Endothelial cell of umbilical vein (primary cell): Measurements from ENCODE around the gene RGS9. TPM values are rescaled to one million over a fixed set of nuclear protein-coding genes. Genes with fewer than 3 reads are reported as not detected.

Experiments used
- BruUV-seq: library from RNA; stranded (reverse); fragments of 400-500 nt; replicated peaks from 2 replicates; lab custom pipeline; 2021; lab: Mats Ljungman, UMichigan
- CTCF ChIA-PET: fragments of 300-600, 350-600 bp; sonication (Branson Sonifier 250); formaldehyde crosslinking; loops from one replicate; lab custom pipeline; 2021; ENCODE audit warnings: antibody characterized with exemption, inconsistent platforms; lab: Charles Lee
- POLR2A ChIA-PET: fragments of 300-600, 350-600 bp; sonication (Branson Sonifier 250); formaldehyde crosslinking; loops from one replicate; lab custom pipeline; 2021; ENCODE audit warnings: antibody characterized with exemption, inconsistent platforms; lab: Charles Lee
- DNase-seq: peaks from one replicate; pipeline ENCODE4 v3.0.0-alpha.2; 2011; ENCODE audit warnings: low read depth, low spot score
- FAIRE-seq: peaks from 2 replicates; lab custom pipeline; 2011; peaks lifted over from hg19 to GRCh38; lab: Jason Lieb, UNC
- H2AFZ ChIP-seq: 2 replicates; pipeline ENCODE4 v1.6.0; 2012; ENCODE audit warnings: low read depth, low read length, control low read depth, inconsistent platforms
- H3K27ac ChIP-seq: 2 replicates; pipeline ENCODE4 v1.5.1; 2011; ENCODE audit warnings: low read depth, mild to moderate bottlenecking, control low read depth, low read length, moderate library complexity; ENCODE audit not compliant: insufficient read depth
- H3K27me3 ChIP-seq, 2 experiments: 2 replicates each; pipeline versions ENCODE4 v1.6.0 to v1.6.1; 2011; ENCODE audit warnings: low read length in 2 of 2, mixed read lengths in 1 of 2; ENCODE audit not compliant: control insufficient read depth in 2 of 2, insufficient read depth in 2 of 2
- H3K36me3 ChIP-seq, 2 experiments: 2 replicates in 1 of 2; 3 replicates in 1 of 2; pipeline ENCODE4 v1.5.1; 2011; ENCODE audit warnings: low read length in 2 of 2, mild to moderate bottlenecking in 1 of 2, moderate library complexity in 1 of 2; ENCODE audit not compliant: control insufficient read depth in 2 of 2, insufficient read depth in 2 of 2; ENCODE audit errors: extremely low read depth in 1 of 2
- H3K4me1 ChIP-seq: 3 replicates; pipeline ENCODE4 v1.5.1; 2011; ENCODE audit warnings: mild to moderate bottlenecking, low read length; ENCODE audit not compliant: control insufficient read depth, insufficient read depth; ENCODE audit errors: extremely low read depth
- H3K4me2 ChIP-seq: 2 replicates; pipeline ENCODE4 v1.6.1; 2011; ENCODE audit warnings: low read length, control low read depth, mixed read lengths; ENCODE audit not compliant: insufficient read depth
- H3K4me3 ChIP-seq, 3 experiments: fragments of 200-600 bp in 1 of 3; sonication (generic), shearing (Covaris generic) in 1 of 3; replicated peaks in 1 of 3; 2 replicates each; pipeline ENCODE4 v1.5.1; 2011 to 2016; ENCODE audit warnings: control low read depth in 3 of 3, low read length in 3 of 3, mild to moderate bottlenecking in 2 of 3, inconsistent platforms in 1 of 3, low read depth in 1 of 3, moderate library complexity in 1 of 3; ENCODE audit not compliant: insufficient read depth in 1 of 3
- H3K79me2 ChIP-seq: 2 replicates; pipeline ENCODE4 v1.6.0; 2012; ENCODE audit warnings: low read length, inconsistent platforms; ENCODE audit not compliant: control insufficient read depth, insufficient read depth
- H3K9ac ChIP-seq: replicated peaks from 2 replicates; pipeline ENCODE3; 2011; ENCODE audit warnings: low read length, control low read depth; ENCODE audit not compliant: insufficient read depth; ENCODE audit errors: extremely low read depth
- H3K9me1 ChIP-seq: replicated peaks from 3 replicates; pipeline ENCODE4 v1.6.0; 2011; ENCODE audit warnings: mild to moderate bottlenecking, low read length; ENCODE audit not compliant: control insufficient read depth, insufficient read depth; ENCODE audit errors: extremely low read depth
- H3K9me3 ChIP-seq: replicated peaks from 2 replicates; pipeline ENCODE4 v1.5.1; 2012; ENCODE audit warnings: low read length, inconsistent platforms; ENCODE audit not compliant: control insufficient read depth, insufficient read depth
- H4K20me1 ChIP-seq: replicated peaks from 2 replicates; pipeline ENCODE3; 2011; ENCODE audit warnings: mild to moderate bottlenecking, low read length; ENCODE audit not compliant: control insufficient read depth, insufficient read depth; ENCODE audit errors: extremely low read depth
- EZH2 ChIP-seq: IDR thresholded peaks from 2 replicates; pipeline ENCODE4 v1.6.1; 2012; ENCODE audit warnings: borderline replicate concordance, low read depth, mild to moderate bottlenecking, moderate library complexity, low read length, inconsistent platforms; ENCODE audit not compliant: severe bottlenecking
- FOS ChIP-seq: IDR thresholded peaks from 2 replicates; pipeline ENCODE4 v1.6.1; 2011; ENCODE audit warnings: mild to moderate bottlenecking, low read length, moderate library complexity, borderline replicate concordance; ENCODE audit not compliant: insufficient read depth
- GATA2 ChIP-seq: IDR thresholded peaks from 2 replicates; pipeline ENCODE4 v1.7.0; 2011; ENCODE audit warnings: low read depth, mild to moderate bottlenecking, moderate library complexity, mixed read lengths, low read length; ENCODE audit not compliant: insufficient read length, insufficient read depth
- JUN ChIP-seq: IDR thresholded peaks from 2 replicates; pipeline ENCODE4 v1.6.1; 2011; ENCODE audit warnings: borderline replicate concordance, low read depth; ENCODE audit not compliant: insufficient read length, insufficient read depth
- MYC ChIP-seq: IDR thresholded peaks from one replicate; pipeline ENCODE4 v1.6.1; 2011; ENCODE audit warnings: mild to moderate bottlenecking, low read depth, low read length
- POLR2A ChIP-seq: IDR thresholded peaks from 2 replicates; pipeline ENCODE4 v1.6.1; 2012; ENCODE audit warnings: low read depth, mild to moderate bottlenecking, control low read depth, low read length
- POLR2AphosphoS5 ChIP-seq: IDR thresholded peaks from 2 replicates; pipeline ENCODE4 v1.6.1; 2012; ENCODE audit warnings: low read depth, mild to moderate bottlenecking, control low read depth, low read length, moderate library complexity; ENCODE audit not compliant: insufficient read depth
- dilution Hi-C: fragments of 300-500 bp; cut with MboI; formaldehyde crosslinking; loops from one replicate; pipeline ENCODE4 v1.15.0; 2019; ENCODE audit warnings: low sequenced_read_pairs; ENCODE audit not compliant: extremely low pct_ligation_motif_present
- intact Hi-C: fragments of 100-400 bp; cut with micrococcal nuclease; formaldehyde crosslinking; loops from one replicate; pipeline ENCODE4 v1.10.0; 2022
- polyA plus RNA-seq, 4 experiments: library from polyadenylated mRNA; depleted of rRNA in 3 of 4; stranded (reverse) in 3 of 4; unstranded in 1 of 4; fragments of >200 nt; gene quantifications; 2 replicates each; pipeline versions ENCODE4 v1.2.1 to v1.2.3, GENCODE V29; 2011 to 2012; ENCODE audit warnings: missing spikeins in 1 of 4
- total RNA-seq: library from RNA; stranded (reverse); gene quantifications from 2 replicates; pipeline ENCODE4 v1.2.3, GENCODE V29; 2021
- TF ChIP-seq, protein P1 (sequence below): IDR thresholded peaks from 2 replicates; pipeline ENCODE4 v1.6.1; 2011; ENCODE audit not compliant: insufficient read depth, insufficient read length

The RGS9 gene
- total and polyA plus RNA-seq, 2 donors (not counting 3 experiments of a cell fraction or from before 2014, with no cell fraction given): 0.61 to 1.4 TPM

DNA sequence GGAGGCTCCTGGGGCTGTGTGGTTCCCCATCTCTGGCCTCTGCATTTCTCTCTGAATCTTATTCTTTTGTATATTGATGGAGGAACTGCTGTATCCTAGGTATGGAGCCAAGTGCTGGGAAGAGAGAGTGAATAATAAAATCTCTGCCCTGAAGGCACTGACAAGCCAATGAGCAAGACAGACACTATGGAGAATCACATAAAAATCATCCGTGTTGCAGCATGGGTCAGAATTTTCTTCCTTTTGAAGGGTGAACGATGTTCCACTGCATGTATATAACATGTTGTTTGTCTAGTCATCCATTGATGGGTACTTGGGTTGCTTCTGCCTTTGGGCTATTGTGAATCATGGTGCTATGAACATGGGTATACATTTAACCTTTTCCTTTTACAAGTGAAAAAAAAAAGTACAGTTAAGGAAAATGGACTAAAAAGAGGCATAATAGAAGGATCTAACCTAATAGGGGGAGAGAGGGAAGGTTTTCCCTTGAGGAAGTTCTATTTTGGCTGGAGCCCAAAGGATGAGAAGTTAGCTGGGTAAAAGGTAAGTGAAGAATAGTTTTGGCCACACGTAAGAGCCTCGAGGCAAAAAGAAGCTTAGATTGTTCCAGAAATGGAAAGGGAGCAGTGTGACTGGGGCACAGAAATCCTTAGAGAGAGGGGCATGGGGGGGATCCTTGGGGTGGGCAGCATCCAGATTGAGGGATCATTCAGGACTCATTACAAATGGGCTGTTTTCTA, 48.4 kb upstream of the RGS9 start:
- Histone ChIP-seq H3K4me2 (no peak overlapping the region), H3K79me2 (no peaks in the 10 kb centered on the region), H3K9me1 (no peaks in the 10 kb centered on the region), H3K9me3 (no peaks in the 10 kb centered on the region), H3K27ac (no peak overlapping the region), H3K36me3 (no peaks in the 10 kb centered on the region), H4K20me1 (no peaks in the 10 kb centered on the region), H3K27me3 (peaks cover 46 to 47% of the 10 kb centered on the region in 2 experiments), H3K9ac (no peak overlapping the region), H3K4me3 (no peak overlapping the region), H3K4me1 (no peaks in the 10 kb centered on the region), H2AFZ (no peak overlapping the region)
- FAIRE-seq: no peak
- TF ChIP-seq EZH2 (no peak), MYC (no peak), POLR2A (no peak), GATA2 (no peak), POLR2AphosphoS5 (no peak), JUN (no peak), FOS (no peak)
- TF ChIP-seq, protein P1, sequence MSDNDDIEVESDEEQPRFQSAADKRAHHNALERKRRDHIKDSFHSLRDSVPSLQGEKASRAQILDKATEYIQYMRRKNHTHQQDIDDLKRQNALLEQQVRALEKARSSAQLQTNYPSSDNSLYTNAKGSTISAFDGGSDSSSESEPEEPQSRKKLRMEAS: no peak
- BruUV-seq: no TSS peak
- ChIA-PET CTCF (interaction anchor here (6.9 kb wide), 1 partner anchor 11 kb away, joined by 43 read pairs; no protein-coding TSS in a partner anchor), POLR2A (no interaction called here)
- dilution Hi-C loops: no loop called here
- intact Hi-C loops: no loop called here
- no peak for DNase-seq
